OCI-LY1 (cell line): ENCODE results near the gene LANCL3.
"Not testable (repeated sequence)": the region's sequence is repeated elsewhere in the genome, so short reads cannot be mapped to it uniquely, and the experiment has no call there.

Experiments used
- H2AFZ ChIP-seq: fragments of 200-600 bp; sonication (generic), shearing (Covaris generic); 2 replicates; pipeline ENCODE4 v1.6.0; 2014; ENCODE audit warnings: antibody characterized with exemption, mild to moderate bottlenecking, low read length
- H3F3A ChIP-seq: fragments of 200-600 bp; sonication (generic), shearing (Covaris generic); 2 replicates; pipeline ENCODE4 v1.6.0; 2014; ENCODE audit warnings: mild to moderate bottlenecking, antibody characterized with exemption, low read length, moderate library complexity; ENCODE audit not compliant: insufficient read depth
- H3K27ac ChIP-seq: fragments of 200-600 bp; sonication (generic); 2 replicates; pipeline ENCODE4 v1.5.1; 2014; ENCODE audit warnings: low read length, mixed run types, mild to moderate bottlenecking, low read depth; ENCODE audit not compliant: poor library complexity, severe bottlenecking
- H3K27me3 ChIP-seq: fragments of 200-600 bp; sonication (generic); 2 replicates; pipeline ENCODE4 v1.6.0; 2014; ENCODE audit warnings: antibody characterized with exemption, mild to moderate bottlenecking, low read length, moderate library complexity; ENCODE audit not compliant: insufficient read depth
- H3K36me3 ChIP-seq: fragments of 200-600 bp; sonication (generic); 2 replicates; pipeline ENCODE4 v1.6.1; 2014; ENCODE audit warnings: mild to moderate bottlenecking, antibody characterized with exemption, low read length, moderate library complexity, mixed read lengths; ENCODE audit not compliant: insufficient read depth
- H3K4me1 ChIP-seq: fragments of 200-600 bp; sonication (generic); 2 replicates; pipeline ENCODE4 v1.5.1; 2014; ENCODE audit warnings: mild to moderate bottlenecking, low read length, moderate library complexity; ENCODE audit not compliant: insufficient read depth, severe bottlenecking
- H3K4me2 ChIP-seq: fragments of 200-600 bp; sonication (generic), shearing (Covaris generic); 2 replicates; pipeline ENCODE4 v1.6.1; 2014; ENCODE audit warnings: low read length
- H3K4me3 ChIP-seq: fragments of 200-600 bp; sonication (generic); 2 replicates; pipeline ENCODE4 v1.5.1; 2014; ENCODE audit warnings: low read length, low read depth, mild to moderate bottlenecking, mixed read lengths; ENCODE audit not compliant: poor library complexity, severe bottlenecking
- H3K79me2 ChIP-seq: fragments of 200-600 bp; shearing (Covaris generic); 2 replicates; pipeline ENCODE4 v1.6.1; 2016; ENCODE audit warnings: mixed run types, low read length, mixed read lengths; ENCODE audit not compliant: insufficient read depth
- H3K9ac ChIP-seq: fragments of 200-600 bp; sonication (generic), shearing (Covaris generic); 2 replicates; pipeline ENCODE4 v1.6.1; 2014; ENCODE audit warnings: mild to moderate bottlenecking, low read length, mixed read lengths
- H3K9me2 ChIP-seq: fragments of 200-600 bp; sonication (generic), shearing (Covaris generic); 2 replicates; pipeline ENCODE4 v1.6.1; 2014; ENCODE audit warnings: low read depth, mild to moderate bottlenecking, low read length, mixed read lengths
- H3K9me3 ChIP-seq: fragments of 200-600 bp; shearing (Covaris generic); 2 replicates; pipeline ENCODE4 v1.6.1; 2014; ENCODE audit warnings: low read length, mixed read lengths
- H4K20me1 ChIP-seq: fragments of 200-600 bp; sonication (generic), shearing (Covaris generic); 2 replicates; pipeline ENCODE4 v1.6.0; 2016; ENCODE audit warnings: mild to moderate bottlenecking, low read length; ENCODE audit not compliant: insufficient read depth
- EZH2 ChIP-seq: fragments of 200-600 bp; sonication (generic), shearing (Covaris generic); IDR thresholded peaks from 2 replicates; pipeline ENCODE4 v1.8.0; 2017; ENCODE audit warnings: borderline replicate concordance, mixed run types, mild to moderate bottlenecking, antibody characterized with exemption, low read length, moderate library complexity, mixed read lengths
- TF ChIP-seq, protein P1 (sequence below): fragments of 200-600 bp; sonication (generic), shearing (Covaris generic); IDR thresholded peaks from 2 replicates; pipeline ENCODE4 v1.5.1; 2017; ENCODE audit warnings: mild to moderate bottlenecking, antibody characterized with exemption, low read length, moderate library complexity, mixed read lengths

Gene LANCL3

DNA sequence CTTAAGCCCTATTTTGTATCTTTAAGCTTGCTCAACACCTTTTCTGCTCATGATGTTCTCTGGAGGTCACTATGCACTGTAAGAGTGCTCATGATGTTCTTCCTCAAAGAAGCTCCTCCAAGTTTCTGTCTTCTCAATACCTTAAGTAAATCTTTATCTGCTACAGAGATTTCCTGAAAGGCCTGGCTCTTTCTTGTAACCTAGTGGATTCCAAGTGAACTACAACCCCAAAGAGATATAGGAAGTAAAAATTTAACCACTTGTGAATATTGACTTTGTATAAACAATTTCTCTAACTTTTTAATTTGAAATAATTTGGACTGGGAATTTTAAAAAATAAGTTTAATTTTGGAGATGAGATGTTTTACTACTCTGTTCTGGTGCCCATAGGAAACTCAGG, 74.8 kb downstream of the LANCL3 start:
- Histone ChIP-seq H2AFZ (no peak overlapping the region), H3K4me3 (no peak overlapping the region)
- no peak for TF ChIP-seq EZH2
- TF ChIP-seq, protein P1, sequence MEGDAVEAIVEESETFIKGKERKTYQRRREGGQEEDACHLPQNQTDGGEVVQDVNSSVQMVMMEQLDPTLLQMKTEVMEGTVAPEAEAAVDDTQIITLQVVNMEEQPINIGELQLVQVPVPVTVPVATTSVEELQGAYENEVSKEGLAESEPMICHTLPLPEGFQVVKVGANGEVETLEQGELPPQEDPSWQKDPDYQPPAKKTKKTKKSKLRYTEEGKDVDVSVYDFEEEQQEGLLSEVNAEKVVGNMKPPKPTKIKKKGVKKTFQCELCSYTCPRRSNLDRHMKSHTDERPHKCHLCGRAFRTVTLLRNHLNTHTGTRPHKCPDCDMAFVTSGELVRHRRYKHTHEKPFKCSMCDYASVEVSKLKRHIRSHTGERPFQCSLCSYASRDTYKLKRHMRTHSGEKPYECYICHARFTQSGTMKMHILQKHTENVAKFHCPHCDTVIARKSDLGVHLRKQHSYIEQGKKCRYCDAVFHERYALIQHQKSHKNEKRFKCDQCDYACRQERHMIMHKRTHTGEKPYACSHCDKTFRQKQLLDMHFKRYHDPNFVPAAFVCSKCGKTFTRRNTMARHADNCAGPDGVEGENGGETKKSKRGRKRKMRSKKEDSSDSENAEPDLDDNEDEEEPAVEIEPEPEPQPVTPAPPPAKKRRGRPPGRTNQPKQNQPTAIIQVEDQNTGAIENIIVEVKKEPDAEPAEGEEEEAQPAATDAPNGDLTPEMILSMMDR, result 0 out of 2 replicates have a peak, but pooled peaks have one; percentile 5

DNA sequence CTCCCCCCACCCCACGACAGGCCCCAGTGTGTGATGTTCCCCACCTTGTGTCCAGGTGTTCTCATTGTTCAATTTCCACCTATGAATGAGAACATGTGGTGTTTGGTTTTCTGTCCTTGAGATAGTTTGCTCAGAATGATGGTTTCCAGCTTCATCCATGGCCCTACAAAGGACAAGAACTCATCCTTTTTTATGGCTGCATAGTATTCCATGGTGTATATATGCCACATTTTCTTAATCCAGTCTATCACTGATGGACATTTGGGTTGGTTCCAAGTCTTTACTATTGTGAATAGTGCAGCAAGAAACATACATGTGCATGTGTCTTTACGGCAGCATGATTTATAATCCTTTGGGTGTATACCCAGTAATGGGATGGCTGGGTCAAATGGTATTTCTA, 79.4 kb downstream of the LANCL3 start:
- not testable (repeated sequence) for H3K27me3 ChIP-seq, H3K27ac ChIP-seq, H3F3A ChIP-seq, H3K4me3 ChIP-seq, H3K79me2 ChIP-seq, H3K9me3 ChIP-seq, H2AFZ ChIP-seq, H3K4me2 ChIP-seq, H3K36me3 ChIP-seq, H4K20me1 ChIP-seq, H3K4me1 ChIP-seq, H3K9me2 ChIP-seq, H3K9ac ChIP-seq

More for the DNA sequence above, 74.8 kb downstream of the LANCL3 start:
- H4K20me1 ChIP-seq, result no peaks in the 10 kb centered on the region
- no peaks in the 10 kb centered on the region for H3K36me3 ChIP-seq
- H3K9ac ChIP-seq, result no peak overlapping the region
- H3K9me2 ChIP-seq, result no peaks in the 10 kb centered on the region
- no peaks in the 10 kb centered on the region for H3K4me1 ChIP-seq
- no peaks in the 10 kb centered on the region for H3K27me3 ChIP-seq
- H3K9me3 ChIP-seq, result no peaks in the 10 kb centered on the region
- H3K4me2 ChIP-seq, result no peak overlapping the region
- H3F3A ChIP-seq, result no peaks in the 10 kb centered on the region
- H3K79me2 ChIP-seq, result no peaks in the 10 kb centered on the region
- H3K27ac ChIP-seq, result no peak overlapping the region

DNA sequence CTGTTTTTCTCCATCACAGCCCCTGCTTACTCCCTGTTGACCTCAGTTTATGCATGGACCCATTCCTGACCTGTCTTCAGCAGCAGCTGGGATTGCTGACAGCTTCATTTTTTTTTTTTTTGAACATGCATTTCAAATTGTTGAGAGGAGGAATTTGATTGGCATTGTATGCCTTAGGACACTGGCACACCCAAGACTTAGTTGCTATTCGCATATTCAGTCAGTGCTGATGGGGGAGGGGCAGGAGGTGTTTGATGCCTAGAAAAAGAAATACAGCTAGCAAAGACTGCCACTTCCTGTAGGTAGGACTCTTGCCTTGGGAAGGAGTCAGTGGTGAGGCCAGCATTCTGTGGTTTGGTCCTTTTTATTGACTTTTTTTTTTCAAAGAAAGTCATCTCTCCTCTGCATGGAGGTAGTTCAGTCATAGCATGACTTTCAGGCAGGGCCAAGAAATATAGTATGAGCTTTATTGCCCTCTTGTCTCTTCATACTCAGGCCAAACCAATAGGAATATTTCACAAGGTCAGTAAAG, 80.5 kb downstream of the LANCL3 start:
- H3K4me2 ChIP-seq, result no peak overlapping the region
- H4K20me1 ChIP-seq, result no peaks in the 10 kb centered on the region
- no peaks in the 10 kb centered on the region for H3F3A ChIP-seq
- H3K9me2 ChIP-seq, result no peaks in the 10 kb centered on the region
- no peak overlapping the region for H3K9ac ChIP-seq
- H3K79me2 ChIP-seq, result no peaks in the 10 kb centered on the region
- no peak overlapping the region for H3K27ac ChIP-seq
- no peaks in the 10 kb centered on the region for H3K9me3 ChIP-seq
- H3K4me1 ChIP-seq, result no peaks in the 10 kb centered on the region
- TF ChIP-seq, protein P1, result no peak
- TF ChIP-seq EZH2, result no peak
- H2AFZ ChIP-seq, result no peak overlapping the region
- H3K36me3 ChIP-seq, result no peaks in the 10 kb centered on the region
- no peaks in the 10 kb centered on the region for H3K27me3 ChIP-seq
- H3K4me3 ChIP-seq, result no peak overlapping the region

DNA sequence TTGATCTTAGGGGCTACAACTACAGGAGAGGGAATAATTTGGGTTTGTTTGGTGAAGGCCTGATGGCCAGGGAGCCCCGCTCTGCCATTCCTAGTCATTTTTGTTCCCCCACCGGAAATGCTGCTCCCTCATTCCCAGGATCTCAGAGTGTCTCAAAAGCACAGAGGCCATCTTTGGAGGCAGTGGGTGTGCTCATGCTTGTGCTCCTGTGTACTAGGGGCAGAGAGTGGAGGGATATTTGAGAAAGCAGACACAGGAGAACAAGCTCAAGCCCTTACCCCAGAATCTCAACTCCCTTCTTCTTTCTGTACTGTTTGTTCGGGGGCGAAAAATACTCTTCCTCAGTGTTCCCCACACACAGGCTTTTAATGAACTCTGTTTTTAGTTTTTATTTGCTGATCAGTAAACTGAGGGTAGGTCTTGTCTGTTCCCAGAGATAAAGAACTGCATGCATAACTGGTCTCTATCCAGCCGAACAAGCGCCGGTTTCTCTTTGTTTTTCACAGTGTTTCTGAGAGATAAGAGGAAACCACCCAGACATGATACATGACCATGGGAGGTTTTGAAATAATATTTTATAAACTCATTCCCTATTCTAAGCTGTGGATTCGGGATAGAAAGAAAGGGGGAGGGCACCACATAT, 81.2 kb downstream of the LANCL3 start:
- no peak for TF ChIP-seq EZH2
- TF ChIP-seq, protein P1, result no peak
- H2AFZ ChIP-seq, result no peak overlapping the region
- H3K4me3 ChIP-seq, result no peak overlapping the region

More for the DNA sequence above, 81.2 kb downstream of the LANCL3 start:
- no peaks in the 10 kb centered on the region for H3K4me1 ChIP-seq
- H3K9me2 ChIP-seq, result no peaks in the 10 kb centered on the region
- H3K4me2 ChIP-seq, result no peak overlapping the region
- no peaks in the 10 kb centered on the region for H3K9me3 ChIP-seq
- no peak overlapping the region for H3K9ac ChIP-seq
- no peaks in the 10 kb centered on the region for H3F3A ChIP-seq
- no peaks in the 10 kb centered on the region for H3K27me3 ChIP-seq
- no peaks in the 10 kb centered on the region for H3K79me2 ChIP-seq
- no peaks in the 10 kb centered on the region for H3K36me3 ChIP-seq
- no peaks in the 10 kb centered on the region for H4K20me1 ChIP-seq
- no peak overlapping the region for H3K27ac ChIP-seq
